Mononuclear cell (primary cell): ENCODE results near the gene TMEM191B. TPM values are rescaled to one million over a fixed set of nuclear protein-coding genes. Genes with fewer than 3 reads are reported as not detected.
"Not testable (repeated sequence)": the region's sequence is repeated elsewhere in the genome, so short reads cannot be mapped to it uniquely, and the experiment has no call there.

Experiments
- H3K27me3 ChIP-seq: 2 replicates; pipeline ENCODE4 v1.6.0; 2011; ENCODE audit warnings: low read length, control low read depth; ENCODE audit not compliant: insufficient read depth
- H3K4me1 ChIP-seq: 2 replicates; pipeline ENCODE4 v1.5.1; 2011; ENCODE audit warnings: mild to moderate bottlenecking, low read length, control low read depth; ENCODE audit not compliant: insufficient read depth
- H3K4me3 ChIP-seq: 2 replicates; pipeline ENCODE4 v1.5.1; 2011; ENCODE audit warnings: mild to moderate bottlenecking, low read length, moderate library complexity
- H3K9me3 ChIP-seq: 2 replicates; pipeline ENCODE4 v1.5.1; 2011; ENCODE audit warnings: low read depth, mild to moderate bottlenecking, control low read depth, low read length
- total RNA-seq: library from RNA; depleted of rRNA; stranded (reverse); fragments of >200 nt; gene quantifications from one replicate; pipeline ENCODE4 v1.2.3, GENCODE V29; 2012

TMEM191B gene
- total RNA-seq, 1 donor, result 0.10 TPM

- not testable (repeated sequence) for H3K9me3 ChIP-seq, H3K27me3 ChIP-seq, H3K4me1 ChIP-seq, H3K4me3 ChIP-seq
Observed at GRCh38 chr22:18549458-18550179, 22.0 kb downstream of the TMEM191B start.

- not testable (repeated sequence) for H3K9me3 ChIP-seq, H3K4me3 ChIP-seq, H3K27me3 ChIP-seq, H3K4me1 ChIP-seq
Observed at GRCh38 chr22:18551046-18551445, 23.4 kb downstream of the TMEM191B start.

GRCh38 chr22:18552839-18553597 is 25.4 kb downstream of the TMEM191B start:
- H3K4me3 ChIP-seq, H3K27me3 ChIP-seq, H3K9me3 ChIP-seq, H3K4me1 ChIP-seq: not testable (repeated sequence)

- H3K4me3 ChIP-seq, H3K9me3 ChIP-seq, H3K4me1 ChIP-seq, H3K27me3 ChIP-seq: not testable (repeated sequence)
Observed at GRCh38 chr22:18554280-18555256, 27.0 kb downstream of the TMEM191B start.

- H3K4me1 ChIP-seq, H3K4me3 ChIP-seq, H3K27me3 ChIP-seq, H3K9me3 ChIP-seq: not testable (repeated sequence)
Observed at GRCh38 chr22:18558516-18558915, 30.9 kb downstream of the TMEM191B start.

GRCh38 chr22:18558939-18559338 is 31.3 kb downstream of the TMEM191B start:
- H3K4me3 ChIP-seq, H3K27me3 ChIP-seq, H3K4me1 ChIP-seq, H3K9me3 ChIP-seq: not testable (repeated sequence)

- H3K4me3 ChIP-seq, H3K4me1 ChIP-seq, H3K9me3 ChIP-seq, H3K27me3 ChIP-seq: not testable (repeated sequence)
Observed at GRCh38 chr22:18560099-18560974, 32.7 kb downstream of the TMEM191B start.

- not testable (repeated sequence) for H3K4me3 ChIP-seq, H3K4me1 ChIP-seq, H3K27me3 ChIP-seq, H3K9me3 ChIP-seq
Observed at GRCh38 chr22:18570509-18571246, 43.1 kb downstream of the TMEM191B start.

GRCh38 chr22:18573483-18574164 is 46.0 kb downstream of the TMEM191B start:
- not testable (repeated sequence) for H3K27me3 ChIP-seq, H3K4me1 ChIP-seq, H3K9me3 ChIP-seq

GRCh38 chr22:18574555-18574954 is 47.0 kb downstream of the TMEM191B start:
- not testable (repeated sequence) for H3K27me3 ChIP-seq, H3K4me3 ChIP-seq, H3K9me3 ChIP-seq, H3K4me1 ChIP-seq

More at GRCh38 chr22:18573483-18574164, 46.0 kb downstream of the TMEM191B start:
- not testable (repeated sequence) for H3K4me3 ChIP-seq

GRCh38 chr22:18575686-18576085 is 48.1 kb downstream of the TMEM191B start:
- not testable (repeated sequence) for H3K4me1 ChIP-seq, H3K27me3 ChIP-seq, H3K4me3 ChIP-seq, H3K9me3 ChIP-seq

GRCh38 chr22:18577090-18577818 is 49.7 kb downstream of the TMEM191B start:
- H3K4me3 ChIP-seq, H3K4me1 ChIP-seq, H3K27me3 ChIP-seq, H3K9me3 ChIP-seq: not testable (repeated sequence)

- not testable (repeated sequence) for H3K27me3 ChIP-seq, H3K4me1 ChIP-seq, H3K4me3 ChIP-seq, H3K9me3 ChIP-seq
Observed at GRCh38 chr22:18577847-18578246, 50.2 kb downstream of the TMEM191B start.
